ENCODE data around the gene GCLC. TPM values are rescaled to one million over a fixed set of nuclear protein-coding genes. Genes with fewer than 3 reads are reported as not detected.

The GCLC gene
- total RNA-seq, 6 experiments from 2014 or later = 10.6 to 18.1 (median 16.0) TPM

DNA sequence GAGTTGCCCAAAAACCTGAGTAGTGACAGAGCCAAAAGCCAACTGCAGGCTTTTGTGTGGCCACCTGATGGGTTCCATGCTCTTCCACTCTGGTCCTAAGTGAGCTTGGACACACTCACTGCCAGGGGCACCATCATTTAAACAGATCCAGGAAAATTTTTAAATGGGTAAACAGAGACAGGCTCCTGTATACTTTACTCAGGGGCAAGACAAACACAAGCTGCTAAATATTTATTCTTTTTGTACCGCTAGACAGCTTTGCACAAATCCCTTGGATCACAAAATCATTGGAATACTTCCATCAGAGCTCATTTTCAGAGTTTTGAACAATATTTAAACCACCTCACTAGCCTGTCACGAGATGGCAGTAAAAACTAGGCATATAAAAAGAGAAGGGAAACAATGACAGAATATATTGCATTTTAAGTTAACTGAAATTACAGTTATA, 31.4 kb downstream of the GCLC start:
- TF ChIP-seq, protein P1, sequence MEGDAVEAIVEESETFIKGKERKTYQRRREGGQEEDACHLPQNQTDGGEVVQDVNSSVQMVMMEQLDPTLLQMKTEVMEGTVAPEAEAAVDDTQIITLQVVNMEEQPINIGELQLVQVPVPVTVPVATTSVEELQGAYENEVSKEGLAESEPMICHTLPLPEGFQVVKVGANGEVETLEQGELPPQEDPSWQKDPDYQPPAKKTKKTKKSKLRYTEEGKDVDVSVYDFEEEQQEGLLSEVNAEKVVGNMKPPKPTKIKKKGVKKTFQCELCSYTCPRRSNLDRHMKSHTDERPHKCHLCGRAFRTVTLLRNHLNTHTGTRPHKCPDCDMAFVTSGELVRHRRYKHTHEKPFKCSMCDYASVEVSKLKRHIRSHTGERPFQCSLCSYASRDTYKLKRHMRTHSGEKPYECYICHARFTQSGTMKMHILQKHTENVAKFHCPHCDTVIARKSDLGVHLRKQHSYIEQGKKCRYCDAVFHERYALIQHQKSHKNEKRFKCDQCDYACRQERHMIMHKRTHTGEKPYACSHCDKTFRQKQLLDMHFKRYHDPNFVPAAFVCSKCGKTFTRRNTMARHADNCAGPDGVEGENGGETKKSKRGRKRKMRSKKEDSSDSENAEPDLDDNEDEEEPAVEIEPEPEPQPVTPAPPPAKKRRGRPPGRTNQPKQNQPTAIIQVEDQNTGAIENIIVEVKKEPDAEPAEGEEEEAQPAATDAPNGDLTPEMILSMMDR (IDR thresholded peaks at IDR 0.05) = no peak
- Mint-ChIP-seq H3K27ac (no peak overlapping the region), H3K27me3 (ENCODE audit: insufficient read depth) (peaks cover 2% of the 10 kb centered on the region; the same call in 1 of the 2 replicates), H3K9me3 (no peaks in the 10 kb centered on the region), H3K36me3 (ENCODE audit: low read depth) (peaks cover 38% of the 10 kb centered on the region), H3K4me1 (ENCODE audit: low read depth) (peaks cover 15% of the 10 kb centered on the region), H3K4me3 (no peak overlapping the region)
- DNase-seq = no peak

- no peak for DNase-seq
- Mint-ChIP-seq H3K4me1 (ENCODE audit: low read depth) (peaks cover 15% of the 10 kb centered on the region), H3K27me3 (ENCODE audit: insufficient read depth) (peaks cover 2% of the 10 kb centered on the region; the same call in 1 of the 2 replicates), H3K27ac (no peak overlapping the region), H3K36me3 (ENCODE audit: low read depth) (peaks cover 38% of the 10 kb centered on the region), H3K9me3 (no peaks in the 10 kb centered on the region), H3K4me3 (no peak overlapping the region)
- TF ChIP-seq, protein P1 (IDR thresholded peaks at IDR 0.05) = no peak
Observed at GRCh38 chr6:53513056-53513455, 31.8 kb downstream of the GCLC start.

DNA sequence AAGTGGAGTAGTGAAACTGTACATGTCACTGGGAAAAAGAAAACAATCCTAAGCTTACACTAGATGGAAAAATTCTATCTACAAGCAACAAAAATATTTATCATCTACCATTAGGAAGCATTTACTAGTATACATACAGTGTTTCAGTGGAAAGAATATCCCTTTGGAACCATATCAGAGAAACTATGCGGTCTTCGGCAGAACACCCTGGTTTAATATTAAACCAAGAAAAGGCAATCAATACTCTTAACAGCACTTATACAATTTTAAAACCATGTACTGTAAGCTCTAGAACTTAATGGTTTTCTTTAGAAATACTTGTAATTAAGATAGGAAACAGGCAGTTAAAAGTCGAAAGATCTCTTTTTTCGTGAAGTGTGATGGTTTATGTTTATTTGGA, 32.3 kb downstream of the GCLC start:
- Mint-ChIP-seq H3K9me3 (no peaks in the 10 kb centered on the region), H3K27me3 (ENCODE audit: insufficient read depth) (peaks cover 2% of the 10 kb centered on the region; the same call in 1 of the 2 replicates), H3K27ac (no peak overlapping the region), H3K36me3 (ENCODE audit: low read depth) (peaks cover 38% of the 10 kb centered on the region), H3K4me3 (no peak overlapping the region), H3K4me1 (ENCODE audit: low read depth) (peaks cover 14% of the 10 kb centered on the region)
- TF ChIP-seq, protein P1 (IDR thresholded peaks at IDR 0.05) = no peak
- no peak for DNase-seq

- no peaks in the 10 kb centered on the region for H3K9me3 Mint-ChIP-seq
- DNase-seq = no peak
- H3K4me3 Mint-ChIP-seq = no peak overlapping the region
- no peak overlapping the region for H3K27ac Mint-ChIP-seq
- peaks cover 2% of the 10 kb centered on the region; the same call in 1 of the 2 replicates for H3K27me3 Mint-ChIP-seq (ENCODE audit: insufficient read depth)
- TF ChIP-seq, protein P1 (IDR thresholded peaks at IDR 0.05) = no peak
- H3K4me1 Mint-ChIP-seq (ENCODE audit: low read depth) = no peaks in the 10 kb centered on the region
- peaks cover 32% of the 10 kb centered on the region for H3K36me3 Mint-ChIP-seq (ENCODE audit: low read depth)
Observed at GRCh38 chr6:53510746-53511145, 34.2 kb downstream of the GCLC start.

- H3K4me1 Mint-ChIP-seq (ENCODE audit: low read depth) = no peaks in the 10 kb centered on the region
- H3K4me3 Mint-ChIP-seq = no peak overlapping the region
- no peak overlapping the region for H3K27ac Mint-ChIP-seq
- peaks cover 21% of the 10 kb centered on the region for H3K36me3 Mint-ChIP-seq (ENCODE audit: low read depth)
- peaks cover 2% of the 10 kb centered on the region; the same call in 1 of the 2 replicates for H3K27me3 Mint-ChIP-seq (ENCODE audit: insufficient read depth)
- DNase-seq = no peak
- TF ChIP-seq, protein P1 (IDR thresholded peaks at IDR 0.05) = no peak
- H3K9me3 Mint-ChIP-seq = no peaks in the 10 kb centered on the region
Observed at GRCh38 chr6:53506872-53507271, 38.0 kb downstream of the GCLC start.
